OCI-LY3 (cell line): ENCODE results near the gene XRRA1.

Experiments
- H2AFZ ChIP-seq: fragments of 200-600, 300-600 bp; shearing (Covaris generic); 2 replicates; pipeline ENCODE4 v1.6.0; 2014; ENCODE audit warnings: antibody characterized with exemption, low read depth, low read length
- H3K27ac ChIP-seq: fragments of 200-600, 300-600 bp; sonication (generic); 2 replicates; pipeline ENCODE4 v1.5.1; 2014; ENCODE audit warnings: mild to moderate bottlenecking, low read length, moderate library complexity, mixed read lengths
- H3K27me3 ChIP-seq: fragments of 200-600, 300-600 bp; sonication (generic); 2 replicates; pipeline ENCODE4 v1.6.1; 2014; ENCODE audit warnings: low read depth, low read length, mixed read lengths
- H3K36me3 ChIP-seq: fragments of 200-600, 300-600 bp; sonication (generic); replicated peaks from 2 replicates; pipeline ENCODE3; 2014; ENCODE audit warnings: low read depth, low read length, mixed read lengths
- H3K4me1 ChIP-seq: fragments of 300-600, 200-600 bp; sonication (generic); 2 replicates; pipeline ENCODE4 v1.6.1; 2014; ENCODE audit warnings: low read length, mixed read lengths
- H3K4me2 ChIP-seq: fragments of 200-600, 300-600 bp; sonication (generic); 2 replicates; pipeline ENCODE4 v1.6.1; 2014; ENCODE audit warnings: low read length, mixed read lengths
- H3K4me3 ChIP-seq: fragments of 300-600, 200-600 bp; sonication (generic); 2 replicates; pipeline ENCODE4 v1.5.1; 2014; ENCODE audit warnings: antibody characterized with exemption, mild to moderate bottlenecking, low read length, moderate library complexity
- H3K79me2 ChIP-seq: fragments of 300-600, 200-600 bp; shearing (Covaris generic); 2 replicates; pipeline ENCODE4 v1.6.1; 2014; ENCODE audit warnings: mild to moderate bottlenecking, low read length, mixed read lengths
- H3K9ac ChIP-seq: fragments of 300-600, 200-600 bp; shearing (Covaris generic); 2 replicates; pipeline ENCODE4 v1.6.0; 2014; ENCODE audit warnings: mild to moderate bottlenecking, low read length, moderate library complexity
- H3K9me3 ChIP-seq: fragments of 200-600, 300-600 bp; shearing (Covaris generic); 2 replicates; pipeline ENCODE4 v1.6.1; 2014; ENCODE audit warnings: low read length, mixed read lengths; ENCODE audit not compliant: insufficient read depth
- H4K20me1 ChIP-seq: fragments of 200-600, 300-600 bp; sonication (generic); 2 replicates; pipeline ENCODE4 v1.6.1; 2016; ENCODE audit warnings: low read length, mixed read lengths; ENCODE audit not compliant: insufficient read depth
- CTCF ChIP-seq: fragments of 200-600, 300-600 bp; sonication (generic); IDR thresholded peaks from 2 replicates; pipeline ENCODE4 v1.5.1; 2014; ENCODE audit warnings: antibody characterized with exemption, low read length, low read depth
- EZH2phosphoT487 ChIP-seq: fragments of 200-600 bp; shearing (Covaris generic); IDR thresholded peaks from 2 replicates; pipeline ENCODE4 v1.6.1; 2018; ENCODE audit warnings: antibody characterized with exemption, mixed run types, low read depth

Gene XRRA1

GRCh38 chr11:74989260-74989638 lies 40.4 kb upstream of the XRRA1 start:
- H3K4me1 ChIP-seq: peaks cover 26% of the 10 kb centered on the region
- peak overlapping the region; percentile 86 for H3K9ac ChIP-seq
- H3K27ac ChIP-seq: peak overlapping the region; percentile 45
- H3K9me3 ChIP-seq: no peaks in the 10 kb centered on the region
- TF ChIP-seq CTCF (no peak), EZH2phosphoT487 (no peak)
- H3K36me3 ChIP-seq: peaks cover 8% of the 10 kb centered on the region
- H2AFZ ChIP-seq: peak overlapping the region; percentile 91
- peak overlapping the region; percentile 92 for H3K4me2 ChIP-seq
- no peaks in the 10 kb centered on the region for H3K27me3 ChIP-seq
- H4K20me1 ChIP-seq: no peaks in the 10 kb centered on the region
- H3K79me2 ChIP-seq: peaks cover 19% of the 10 kb centered on the region
- H3K4me3 ChIP-seq: peak overlapping the region; percentile 91

DNA sequence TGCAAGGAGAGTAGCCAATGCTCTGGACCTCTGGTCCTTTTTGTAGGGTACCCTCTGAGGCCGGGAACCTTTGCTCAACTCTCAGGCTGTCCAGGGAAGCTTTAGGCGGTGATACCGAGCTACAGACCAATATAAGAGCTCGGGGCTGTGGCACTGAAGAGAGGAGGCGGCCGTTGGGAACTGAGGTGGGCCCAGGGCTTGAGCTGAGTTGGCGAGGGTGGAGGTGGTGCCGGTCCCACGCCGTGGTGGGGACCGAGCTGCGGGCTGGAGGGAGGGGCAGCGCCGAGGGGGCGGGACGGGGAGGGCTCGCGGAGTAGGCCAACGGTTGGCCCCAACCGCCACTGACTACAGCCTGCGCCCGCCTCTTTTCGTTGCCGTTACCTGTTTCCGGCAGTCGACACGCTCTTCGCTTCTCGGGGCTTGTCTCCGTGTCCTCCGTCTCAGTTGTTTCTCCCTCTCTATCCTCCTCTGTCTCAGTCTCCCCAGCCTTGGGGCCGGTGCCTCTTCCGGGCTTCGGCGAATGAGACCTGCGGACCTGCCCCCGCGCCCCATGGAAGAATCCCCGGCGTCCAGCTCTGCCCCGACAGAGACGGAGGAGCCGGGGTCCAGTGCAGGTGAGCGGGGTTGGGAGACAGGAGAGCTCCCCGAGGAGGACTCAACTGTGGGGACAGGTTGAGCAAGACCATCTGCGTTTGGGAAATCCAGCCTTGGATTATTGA lies 39.8 kb upstream of the XRRA1 start, which contains the start of gene NEU3:
NEU3 (plus strand) TSS at position 393 of the 719 bp plus-strand sequence; CDS start at position 521, 128 bp downstream.
- peaks cover 26% of the 10 kb centered on the region for H3K4me1 ChIP-seq
- peak within 1 kb of the TSS; percentile 86 for H3K9ac ChIP-seq
- no peaks in the 10 kb centered on the region for H3K9me3 ChIP-seq
- peaks cover 19% of the 10 kb centered on the region for H3K79me2 ChIP-seq
- no peaks in the 10 kb centered on the region for H3K27me3 ChIP-seq
- no peak for TF ChIP-seq CTCF
- H3K36me3 ChIP-seq: peaks cover 8% of the 10 kb centered on the region
- no peaks in the 10 kb centered on the region for H4K20me1 ChIP-seq
- H3K4me2 ChIP-seq: peak within 1 kb of the TSS; percentile 92
- H2AFZ ChIP-seq: peak within 1 kb of the TSS; percentile 91
- H3K4me3 ChIP-seq: peak within 1 kb of the TSS; percentile 91
- peak within 1 kb of the TSS; percentile 45 for H3K27ac ChIP-seq

- no peak overlapping the region for H3K27ac ChIP-seq
- peaks cover 14% of the 10 kb centered on the region for H3K36me3 ChIP-seq
- no peak overlapping the region for H3K4me2 ChIP-seq
- H3K4me3 ChIP-seq: no peak overlapping the region
- H3K27me3 ChIP-seq: no peaks in the 10 kb centered on the region
- H3K9me3 ChIP-seq: no peaks in the 10 kb centered on the region
- peaks cover 2% of the 10 kb centered on the region for H4K20me1 ChIP-seq
- H3K79me2 ChIP-seq: peaks cover 9% of the 10 kb centered on the region
- TF ChIP-seq EZH2phosphoT487 (no peak), CTCF (no peak)
- no peak overlapping the region for H3K9ac ChIP-seq
- peaks cover 13% of the 10 kb centered on the region for H3K4me1 ChIP-seq
- H2AFZ ChIP-seq: no peak overlapping the region
Measured at GRCh38 chr11:74984730-74985129, 35.8 kb upstream of the XRRA1 start.

DNA sequence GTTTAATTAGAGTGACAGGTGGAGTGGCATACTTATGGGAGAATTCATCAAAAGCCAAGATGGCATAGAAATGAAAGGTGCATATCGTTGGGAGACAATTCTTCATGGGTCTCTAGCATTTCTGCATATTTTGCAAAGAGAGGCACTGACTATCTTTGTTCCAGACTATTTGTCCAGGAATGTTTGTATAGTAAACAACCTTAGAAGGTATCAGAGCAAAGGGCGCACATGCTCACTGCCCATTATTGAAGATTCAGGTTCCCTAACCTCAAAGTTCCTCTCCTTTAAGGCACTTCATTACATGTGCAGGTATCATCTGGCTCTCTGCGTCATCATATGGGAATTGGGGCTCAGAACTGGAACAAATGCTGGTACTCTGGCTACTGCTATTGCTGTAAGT lies 35.2 kb upstream of the XRRA1 start:
- TF ChIP-seq EZH2phosphoT487: no peak
- TF ChIP-seq CTCF: no peak
- Histone ChIP-seq H4K20me1 (peaks cover 5% of the 10 kb centered on the region), H3K4me3 (no peak overlapping the region), H3K9me3 (no peaks in the 10 kb centered on the region), H3K79me2 (peaks cover 3% of the 10 kb centered on the region; the same call in 1 of the 2 replicates), H3K36me3 (peaks cover 21% of the 10 kb centered on the region), H3K27me3 (no peaks in the 10 kb centered on the region), H2AFZ (no peak overlapping the region), H3K4me2 (no peak overlapping the region), H3K9ac (no peak overlapping the region), H3K27ac (no peak overlapping the region), H3K4me1 (peaks cover 10% of the 10 kb centered on the region)
